Body of pancreas (tissue), 4 donors: ENCODE measurements around the gene FAM98C.

ENCODE experiments used
- POLR2A ChIP-seq, 3 donors: fragments of 450-650 bp; IDR thresholded peaks; one replicate each; pipeline ENCODE4 v1.6.1; 2016; ENCODE audit warnings: antibody characterized with exemption in 3 of 3, mild to moderate bottlenecking in 2 of 3
- TF ChIP-seq, protein P1 (sequence below), 7 experiments: fragments of 450-650 bp in 4 of 7; fragments of 200-600 bp in 3 of 7; sonication (generic) in 3 of 7; IDR thresholded peaks; one replicate each; pipeline ENCODE4 v1.5.1; 2016 to 2019; ENCODE audit warnings: antibody characterized with exemption in 7 of 7

GRCh38 chr19:38391911-38392464 lies 10.9 kb upstream of the FAM98C start:
- TF ChIP-seq, protein P1, sequence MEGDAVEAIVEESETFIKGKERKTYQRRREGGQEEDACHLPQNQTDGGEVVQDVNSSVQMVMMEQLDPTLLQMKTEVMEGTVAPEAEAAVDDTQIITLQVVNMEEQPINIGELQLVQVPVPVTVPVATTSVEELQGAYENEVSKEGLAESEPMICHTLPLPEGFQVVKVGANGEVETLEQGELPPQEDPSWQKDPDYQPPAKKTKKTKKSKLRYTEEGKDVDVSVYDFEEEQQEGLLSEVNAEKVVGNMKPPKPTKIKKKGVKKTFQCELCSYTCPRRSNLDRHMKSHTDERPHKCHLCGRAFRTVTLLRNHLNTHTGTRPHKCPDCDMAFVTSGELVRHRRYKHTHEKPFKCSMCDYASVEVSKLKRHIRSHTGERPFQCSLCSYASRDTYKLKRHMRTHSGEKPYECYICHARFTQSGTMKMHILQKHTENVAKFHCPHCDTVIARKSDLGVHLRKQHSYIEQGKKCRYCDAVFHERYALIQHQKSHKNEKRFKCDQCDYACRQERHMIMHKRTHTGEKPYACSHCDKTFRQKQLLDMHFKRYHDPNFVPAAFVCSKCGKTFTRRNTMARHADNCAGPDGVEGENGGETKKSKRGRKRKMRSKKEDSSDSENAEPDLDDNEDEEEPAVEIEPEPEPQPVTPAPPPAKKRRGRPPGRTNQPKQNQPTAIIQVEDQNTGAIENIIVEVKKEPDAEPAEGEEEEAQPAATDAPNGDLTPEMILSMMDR (IDR thresholded peaks at IDR 0.05) = no peak
- no peak for TF ChIP-seq POLR2A (IDR thresholded peaks at IDR 0.05)
